H1 (cell line): ENCODE results near the gene POU3F1. TPM values are rescaled to one million over a fixed set of nuclear protein-coding genes. Genes with fewer than 3 reads are reported as not detected.
A peak's percentile ranks its signal among the peaks of the same experiment; 100 is the strongest.

Experiments
- CTCF ChIA-PET: fragments of 300-600 bp; sonication (Branson Sonifier 250); formaldehyde crosslinking; loops from one replicate; lab custom pipeline; 2021; ENCODE audit not compliant: partially characterized antibody; lab: Charles Lee
- POLR2A ChIA-PET: fragments of 300-600 bp; sonication (Branson Sonifier 250); formaldehyde crosslinking; loops from one replicate; lab custom pipeline; 2021; ENCODE audit warnings: inconsistent platforms; ENCODE audit not compliant: partially characterized antibody; lab: Charles Lee
- DNase-seq, 2 experiments: peaks; one replicate each; pipeline versions ENCODE4 v3.0.0 to v3.0.0-alpha.2; 2010 to 2022; ENCODE audit warnings: low spot score in 2 of 2, low read depth in 1 of 2, mixed read lengths in 1 of 2
- FAIRE-seq: peaks from 2 replicates; lab custom pipeline; 2011; peaks lifted over from hg19 to GRCh38; lab: Jason Lieb, UNC
- H2AFZ ChIP-seq: 2 replicates; pipeline ENCODE4 v1.8.1; 2012; ENCODE audit warnings: low read length, inconsistent platforms
- H2AK5ac ChIP-seq: 2 replicates; pipeline ENCODE4 v1.6.1; 2013; ENCODE audit warnings: low read depth, low read length
- H2BK120ac ChIP-seq: replicated peaks from 2 replicates; pipeline ENCODE3; 2013; ENCODE audit warnings: low read depth, low read length, inconsistent platforms
- H2BK12ac ChIP-seq: 2 replicates; pipeline ENCODE4 v1.6.1; 2013; ENCODE audit warnings: low read depth, low read length
- H2BK15ac ChIP-seq: 2 replicates; pipeline ENCODE4 v1.6.1; 2013; ENCODE audit warnings: low read length
- H2BK20ac ChIP-seq: 2 replicates; pipeline ENCODE4 v1.6.1; 2013; ENCODE audit warnings: low read length
- H2BK5ac ChIP-seq: 2 replicates; pipeline ENCODE4 v1.6.1; 2013; ENCODE audit warnings: low read depth, low read length
- H3K14ac ChIP-seq: 2 replicates; pipeline ENCODE4 v1.6.1; 2013; ENCODE audit warnings: inconsistent platforms; ENCODE audit not compliant: insufficient read length
- H3K18ac ChIP-seq: 2 replicates; pipeline ENCODE4 v1.6.1; 2013; ENCODE audit warnings: low read length; ENCODE audit errors: extremely low read depth
- H3K23ac ChIP-seq: 2 replicates; pipeline ENCODE4 v1.6.1; 2013; ENCODE audit warnings: inconsistent platforms; ENCODE audit not compliant: insufficient read length
- H3K23me2 ChIP-seq: 2 replicates; pipeline ENCODE4 v1.6.1; 2013; ENCODE audit warnings: low read depth, low read length
- H3K27ac ChIP-seq: 2 replicates; pipeline ENCODE4 v1.6.1; 2011; ENCODE audit warnings: low read depth, low read length, inconsistent platforms
- H3K27me3 ChIP-seq, 4 experiments: replicated peaks in 1 of 4; 1 replicate in 1 of 4; 2 replicates in 3 of 4; pipeline versions ENCODE4 v1.6.1 to v1.8.1; 2011 to 2013; ENCODE audit warnings: low read length in 3 of 4, mild to moderate bottlenecking in 3 of 4, inconsistent platforms in 2 of 4, mixed read lengths in 2 of 4, moderate library complexity in 1 of 4; ENCODE audit not compliant: control insufficient read depth in 3 of 4, insufficient read depth in 3 of 4; ENCODE audit errors: extremely low read depth in 1 of 4
- H3K36me3 ChIP-seq, 4 experiments: 2 replicates each; pipeline versions ENCODE4 v1.6.1 to v1.8.1; 2011 to 2013; ENCODE audit warnings: mild to moderate bottlenecking in 4 of 4, low read length in 3 of 4, moderate library complexity in 2 of 4, control low read depth in 1 of 4, inconsistent platforms in 1 of 4; ENCODE audit not compliant: insufficient read depth in 4 of 4, control insufficient read depth in 2 of 4
- H3K4ac ChIP-seq: replicated peaks from 2 replicates; pipeline ENCODE3; 2013; ENCODE audit warnings: low read length, low read depth, mixed read lengths, inconsistent platforms; ENCODE audit not compliant: insufficient read length
- H3K4me1 ChIP-seq, 4 experiments: replicated peaks in 1 of 4; 1 replicate in 1 of 4; 2 replicates in 3 of 4; pipeline versions ENCODE4 v1.6.1 to v1.8.1; 2011 to 2013; ENCODE audit warnings: low read length in 3 of 4, inconsistent platforms in 2 of 4, mixed read lengths in 1 of 4; ENCODE audit not compliant: insufficient read depth in 4 of 4, control insufficient read depth in 3 of 4
- H3K4me2 ChIP-seq, 2 experiments: 2 replicates each; pipeline versions ENCODE4 v1.6.1 to v1.8.1; 2011 to 2013; ENCODE audit warnings: low read depth in 2 of 2, low read length in 2 of 2, control low read depth in 1 of 2, inconsistent platforms in 1 of 2, mild to moderate bottlenecking in 1 of 2; ENCODE audit not compliant: insufficient read depth in 1 of 2
- H3K4me3 ChIP-seq, 4 experiments: fragments of 200-600, 300-600 bp in 1 of 4; sonication (generic), shearing (Covaris generic), sonication (Bioruptor Twin) in 1 of 4; 2 replicates each; pipeline versions ENCODE4 v1.5.1 to v1.8.1; 2011 to 2016; ENCODE audit warnings: low read length in 4 of 4, low read depth in 3 of 4, control low read depth in 2 of 4, inconsistent platforms in 2 of 4, mild to moderate bottlenecking in 2 of 4, mixed read lengths in 1 of 4, moderate library complexity in 1 of 4; ENCODE audit not compliant: insufficient read depth in 2 of 4; ENCODE audit errors: extremely low read depth in 1 of 4
- H3K56ac ChIP-seq: replicated peaks from 2 replicates; pipeline ENCODE3; 2013; ENCODE audit warnings: low read depth, mild to moderate bottlenecking, mixed read lengths, low read length, inconsistent platforms; ENCODE audit not compliant: insufficient read length
- H3K79me1 ChIP-seq: 2 replicates; pipeline ENCODE4 v1.6.1; 2013; ENCODE audit warnings: low read depth, low read length, control low read depth
- H3K79me2 ChIP-seq, 2 experiments: 2 replicates each; pipeline versions ENCODE4 v1.6.1 to v1.8.1; 2012 to 2013; ENCODE audit warnings: low read length in 2 of 2, mild to moderate bottlenecking in 2 of 2, inconsistent platforms in 1 of 2; ENCODE audit not compliant: insufficient read depth in 2 of 2, control insufficient read depth in 1 of 2
- H3K9ac ChIP-seq, 4 experiments: replicated peaks in 1 of 4; 1 replicate in 1 of 4; 2 replicates in 3 of 4; pipeline versions ENCODE4 v1.6.1 to v1.8.1; 2011 to 2013; ENCODE audit warnings: low read depth in 3 of 4, low read length in 3 of 4, control low read depth in 2 of 4, mild to moderate bottlenecking in 2 of 4, moderate library complexity in 2 of 4, inconsistent platforms in 1 of 4; ENCODE audit errors: extremely low read depth in 1 of 4
- H3K9me3 ChIP-seq, 2 experiments: 2 replicates each; pipeline versions ENCODE4 v1.6.1 to v1.8.1; 2012 to 2013; ENCODE audit warnings: mild to moderate bottlenecking in 2 of 2, moderate library complexity in 2 of 2, control low read depth in 1 of 2, inconsistent platforms in 1 of 2, low read depth in 1 of 2, low read length in 1 of 2, mixed read lengths in 1 of 2; ENCODE audit not compliant: insufficient read depth in 2 of 2
- H4K20me1 ChIP-seq, 2 experiments: replicated peaks in 1 of 2; 2 replicates each; pipeline versions ENCODE3 to v1.8.1; 2011 to 2013; ENCODE audit warnings: inconsistent platforms in 2 of 2, low read length in 2 of 2, mild to moderate bottlenecking in 1 of 2; ENCODE audit not compliant: insufficient read depth in 2 of 2, control insufficient read depth in 1 of 2
- H4K5ac ChIP-seq: 2 replicates; pipeline ENCODE4 v1.6.1; 2013; ENCODE audit warnings: low read length, low read depth, mixed read lengths, inconsistent platforms; ENCODE audit not compliant: insufficient read length
- H4K8ac ChIP-seq: 2 replicates; pipeline ENCODE4 v1.8.0; 2013; ENCODE audit warnings: mild to moderate bottlenecking, moderate library complexity, low read length, inconsistent platforms; ENCODE audit not compliant: insufficient read depth; ENCODE audit errors: extremely low read depth
- H4K91ac ChIP-seq: replicated peaks from 2 replicates; pipeline ENCODE3; 2013; ENCODE audit warnings: low read length, mixed read lengths, inconsistent platforms; ENCODE audit not compliant: insufficient read length
- KDM1A ChIP-seq: fragments of 200-600, 300-600 bp; sonication (generic); IDR thresholded peaks from 2 replicates; pipeline ENCODE4 v1.7.1; 2016; ENCODE audit warnings: mild to moderate bottlenecking, low read length, borderline replicate concordance
- POLR2AphosphoS5 ChIP-seq: IDR thresholded peaks from 2 replicates; pipeline ENCODE4 v1.6.1; 2011; ENCODE audit warnings: low read depth, low read length
- SP2 ChIP-seq: IDR thresholded peaks from 2 replicates; pipeline ENCODE4 v1.6.1; 2012; ENCODE audit warnings: mild to moderate bottlenecking, low read length, inconsistent platforms
- ZNF274 ChIP-seq: IDR thresholded peaks from 2 replicates; pipeline ENCODE4 v1.7.0; 2012; ENCODE audit warnings: low read length, borderline replicate concordance; ENCODE audit errors: extremely low read depth
- WGBS, 2 experiments: shearing (Covaris generic) in 1 of 2; methylation state at CpG; one replicate each; pipeline versions ENCODE4 v1.1.6 to v1.1.7; 2013 to 2015; ENCODE audit warnings: low lambda C conversion rate in 2 of 2, mixed read lengths in 2 of 2, inconsistent platforms in 1 of 2, low coverage in 1 of 2, missing lambda C conversion rate in 1 of 2; ENCODE audit not compliant: insufficient replicate concordance in 2 of 2, insufficient coverage in 1 of 2, insufficient read length in 1 of 2; ENCODE audit errors: extremely low coverage in 1 of 2, missing lambda C conversion rate in 1 of 2; 5-methylcytosine and 5-hydroxymethylcytosine counted together
- polyA plus RNA-seq, 7 experiments: library from polyadenylated mRNA; depleted of rRNA in 3 of 7; stranded (reverse) in 5 of 7; unstranded in 2 of 7; fragments of >200 nt in 5 of 7; fragments of 200-250 nt in 2 of 7; gene quantifications; 1 replicate in 5 of 7; 2 replicates in 1 of 7; 4 replicates in 1 of 7; pipeline versions ENCODE4 v1.2.1 to v1.2.3, GENCODE V29; 2011 to 2013; ENCODE audit warnings: missing spikeins in 2 of 7, mixed read lengths in 2 of 7
- total RNA-seq: library from RNA; stranded (reverse); fragmentation: NEBNext Ultra II Directional; extraction: Animal tissue kit (Norgen Biotek cat#: 25700); gene quantifications from 2 replicates; pipeline ENCODE4 v1.2.1, GENCODE V29; 2021
- TF ChIP-seq, protein P1 (sequence below): IDR thresholded peaks from 2 replicates; pipeline ENCODE4 v1.6.1; 2012; ENCODE audit warnings: low read length, inconsistent platforms

POU3F1 gene
- total and polyA plus RNA-seq, 2 of the 8 experiments (the other 6 are each of a cell fraction or from before 2014, with no cell fraction given), result 4.2 to 10.8 TPM

GRCh38 chr1:38061290-38061689 is 14.7 kb upstream of the POU3F1 start:
- Histone ChIP-seq H3K27ac (no peak overlapping the region), H3K79me2 (peaks cover 0 to 2% of the 10 kb centered on the region in 2 experiments; a peak in 1 of 4 replicates), H2BK15ac (no peak overlapping the region), H3K79me1 (peaks cover 4% of the 10 kb centered on the region; the same call in 1 of the 2 replicates), H3K27me3 (no peaks in the 10 kb centered on the region; a peak in 4 of 7 replicates), H2AK5ac (no peak overlapping the region), H3K18ac (no peak overlapping the region), H3K9me3 (no peaks in the 10 kb centered on the region), H3K23ac (no peak overlapping the region), H4K20me1 (peaks cover 0 to 3% of the 10 kb centered on the region in 2 experiments), H2BK12ac (no peak overlapping the region), H2BK120ac (no peak overlapping the region), H3K4me2 (no peak overlapping the region), H3K4me1 (peaks cover 0 to 17% (median 10%) of the 10 kb centered on the region in 4 experiments; a peak in 6 of 7 replicates), H3K56ac (no peak overlapping the region), H3K4me3 (no peak overlapping the region), H2BK20ac (no peak overlapping the region), H3K4ac (no peak overlapping the region), H3K9ac (no peak overlapping the region), H2BK5ac (no peak overlapping the region), H2AFZ (no peak overlapping the region), H3K23me2 (no peaks in the 10 kb centered on the region), H4K5ac (no peak overlapping the region), H4K8ac (no peak overlapping the region), H4K91ac (no peak overlapping the region), H3K14ac (no peak overlapping the region), H3K36me3 (no peaks in the 10 kb centered on the region)
- ChIA-PET POLR2A (interaction anchor here (1.8 kb wide), 1 partner anchor 14 kb away, joined by 7 read pairs; no protein-coding TSS in a partner anchor), CTCF (interaction anchor here (0.7 to 18.0 kb wide), 6 partner anchors 8 to 238 kb away, joined by 3 to 212 read pairs (median 4); no protein-coding TSS in a partner anchor)
- DNase-seq (no peak), FAIRE-seq (no peak)
- WGBS, 2 experiments, result 95% methylated on average over 1 of the region's 1 CpG; no CpG with 5 or more reads in 1 of the 2 experiments
- peak; percentile 80; the same call in 1 of the 2 replicates for TF ChIP-seq KDM1A
- no peak for TF ChIP-seq POLR2AphosphoS5
- no peak for TF ChIP-seq SP2
- TF ChIP-seq, protein P1, sequence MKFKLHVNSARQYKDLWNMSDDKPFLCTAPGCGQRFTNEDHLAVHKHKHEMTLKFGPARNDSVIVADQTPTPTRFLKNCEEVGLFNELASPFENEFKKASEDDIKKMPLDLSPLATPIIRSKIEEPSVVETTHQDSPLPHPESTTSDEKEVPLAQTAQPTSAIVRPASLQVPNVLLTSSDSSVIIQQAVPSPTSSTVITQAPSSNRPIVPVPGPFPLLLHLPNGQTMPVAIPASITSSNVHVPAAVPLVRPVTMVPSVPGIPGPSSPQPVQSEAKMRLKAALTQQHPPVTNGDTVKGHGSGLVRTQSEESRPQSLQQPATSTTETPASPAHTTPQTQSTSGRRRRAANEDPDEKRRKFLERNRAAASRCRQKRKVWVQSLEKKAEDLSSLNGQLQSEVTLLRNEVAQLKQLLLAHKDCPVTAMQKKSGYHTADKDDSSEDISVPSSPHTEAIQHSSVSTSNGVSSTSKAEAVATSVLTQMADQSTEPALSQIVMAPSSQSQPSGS, result no peak
- no peak for TF ChIP-seq ZNF274
